DMS 273 (cell line): Measurements from ENCODE around the gene PHF24.
"Not testable (repeated sequence)": the region's sequence is repeated elsewhere in the genome, so short reads cannot be mapped to it uniquely, and the experiment has no call there.

Source experiments
- DNase-seq: peaks from one replicate; lab custom pipeline; 2025; ENCODE audit not compliant: unreplicated experiment; lab: John Stamatoyannopoulos, UW

Gene PHF24

DNA sequence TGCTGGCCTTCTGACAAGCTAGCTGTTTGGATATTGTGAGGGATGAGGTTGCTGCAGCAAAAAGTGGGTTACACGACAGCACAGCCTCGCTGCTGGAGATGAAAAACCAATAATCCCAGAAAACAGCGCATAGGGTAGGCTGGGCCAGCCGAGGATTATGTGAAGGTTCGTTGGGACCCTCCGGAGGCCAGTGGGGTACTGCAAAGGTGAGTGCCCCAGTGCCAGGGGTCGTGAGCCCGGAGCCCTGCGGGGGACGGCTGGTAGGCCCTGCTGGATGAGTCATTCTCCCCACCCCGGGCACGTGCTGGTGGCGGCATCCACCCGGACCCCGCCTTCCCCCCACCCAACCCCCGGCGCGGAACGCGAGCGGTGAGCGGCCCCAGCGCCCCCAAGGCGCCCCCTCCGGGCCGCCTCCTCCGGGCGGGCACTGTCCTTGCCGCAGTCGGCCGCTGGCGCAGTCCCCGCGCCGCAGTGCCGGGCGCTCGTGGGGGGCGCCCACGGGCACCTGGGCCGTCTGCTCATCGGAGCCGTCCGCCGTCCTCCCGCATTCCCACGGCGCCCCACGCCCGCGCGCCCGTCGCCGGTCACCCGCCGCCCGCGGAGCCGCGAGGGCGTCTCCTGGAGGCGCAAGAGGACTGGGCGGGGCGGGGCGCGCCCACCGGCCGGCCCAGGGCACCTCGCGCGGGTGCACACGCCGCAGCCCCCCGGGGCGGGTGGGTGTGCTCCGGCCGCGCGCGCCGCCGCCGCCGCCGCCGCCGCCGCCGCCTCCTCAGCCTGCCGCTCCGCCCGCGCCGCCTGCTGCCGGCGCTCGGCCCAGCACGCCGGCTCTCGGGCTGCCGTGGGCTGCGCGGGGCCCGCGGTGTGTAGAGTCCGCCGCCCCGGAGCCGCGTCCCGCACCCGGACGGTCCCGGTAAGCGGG, at the start of gene PHF24:
PHF24 (plus strand) TSS at position 794 of the 919 bp plus-strand sequence. CDS start 13,014 bp downstream, outside the sequence.
- DNase-seq = peak; percentile 61

- DNase-seq = peak; percentile 28
Observed at GRCh38 chr9:34927061-34927460, 31.0 kb upstream of the PHF24 start.

DNA sequence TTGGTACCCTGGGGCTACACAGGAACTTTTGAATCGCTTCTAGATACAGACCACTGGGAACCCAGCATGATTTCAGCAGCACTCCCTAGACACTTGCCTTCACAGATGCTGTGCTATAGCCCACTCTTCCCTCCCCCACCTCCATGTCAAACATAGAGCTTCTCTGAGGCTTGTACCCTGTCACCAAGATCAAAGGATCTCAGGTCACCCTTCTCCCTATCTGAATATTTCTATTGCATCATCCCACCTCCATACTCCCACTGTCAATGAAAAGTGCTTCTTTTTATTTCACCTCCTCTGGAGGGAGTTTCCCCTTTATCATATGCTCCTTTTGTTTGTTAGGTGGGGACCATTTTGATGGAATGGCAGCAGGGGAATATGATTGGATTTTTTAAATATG, 29.2 kb upstream of the PHF24 start:
- no peak for DNase-seq

- peak; percentile 56 for DNase-seq
Observed at GRCh38 chr9:34929506-34930102, 28.5 kb upstream of the PHF24 start.

- DNase-seq = not testable (repeated sequence)
Observed at GRCh38 chr9:34939989-34940388, 18.1 kb upstream of the PHF24 start.

- DNase-seq = no peak
Observed at GRCh38 chr9:34948451-34948850, 9.6 kb upstream of the PHF24 start.

DNA sequence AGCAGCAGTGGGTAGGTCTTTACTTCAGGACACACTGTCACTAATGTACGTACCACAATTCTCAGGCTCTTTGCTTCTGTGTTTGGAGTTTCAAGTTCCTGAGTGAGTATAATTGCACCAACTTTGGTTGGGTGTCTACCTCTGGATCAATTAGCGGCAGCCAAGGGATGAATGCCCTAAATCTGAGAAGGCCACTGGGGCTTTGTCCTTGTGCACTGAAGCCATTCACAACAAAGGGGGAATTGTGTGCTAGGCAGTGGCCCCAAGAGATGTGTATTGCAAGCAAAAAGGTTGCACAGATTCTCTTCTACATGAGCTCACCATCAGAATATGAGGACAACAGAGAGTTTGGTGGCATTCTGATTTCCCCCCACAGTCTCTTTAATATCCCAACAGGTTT, 3.9 kb upstream of the PHF24 start:
- DNase-seq = no peak

DNA sequence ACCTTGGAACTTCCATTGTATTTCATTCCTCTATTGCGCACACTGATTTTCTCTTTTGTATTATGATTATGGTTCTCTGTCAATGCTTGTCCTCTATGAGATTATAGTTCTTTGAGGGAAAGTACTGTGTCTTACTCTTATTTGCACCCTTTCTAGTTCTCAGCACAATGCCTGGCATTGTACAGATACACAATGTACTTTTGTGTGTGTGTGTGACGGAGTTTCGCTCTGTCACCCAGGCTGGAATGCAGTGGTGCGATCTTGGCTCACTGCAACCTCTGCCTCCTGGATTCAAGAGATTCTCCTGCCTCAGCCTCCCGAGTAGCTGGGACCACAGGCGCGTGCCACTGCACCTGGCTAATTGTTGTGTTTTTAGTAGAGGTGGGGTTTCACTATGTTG, 2.0 kb upstream of the PHF24 start:
- not testable (repeated sequence) for DNase-seq

GRCh38 chr9:34956648-34957047, 1.4 kb upstream of the PHF24 start:
- DNase-seq = no peak

DNA sequence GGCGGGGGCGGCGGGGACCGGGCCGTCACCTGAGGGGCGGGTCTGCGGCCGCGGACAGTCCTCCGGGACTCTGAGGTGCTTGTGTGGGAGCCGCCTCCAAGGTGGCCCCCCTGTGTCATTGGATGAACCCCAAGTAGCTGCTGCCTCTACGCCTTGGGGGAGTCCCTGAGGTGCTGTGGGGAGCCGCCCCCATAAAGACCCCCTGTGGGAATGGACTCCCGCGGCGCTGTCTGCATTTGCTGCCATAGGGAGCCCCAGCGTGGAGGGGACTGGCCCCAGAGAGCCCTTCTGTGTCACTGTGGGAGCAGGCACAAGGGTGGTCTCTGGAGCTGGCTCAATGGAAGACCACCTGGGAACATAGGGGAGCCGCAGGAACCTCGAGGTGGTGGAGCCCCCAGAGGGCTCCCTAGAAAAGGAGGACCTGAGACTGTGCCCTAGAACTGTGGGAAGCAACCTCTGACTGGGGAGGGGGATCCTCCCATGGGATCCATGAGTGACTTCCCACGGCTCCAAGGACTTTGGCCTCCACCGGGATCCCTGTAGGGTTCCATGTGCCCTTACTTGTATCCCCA, 412 bp downstream of the PHF24 start:
- DNase-seq = no peak

DNA sequence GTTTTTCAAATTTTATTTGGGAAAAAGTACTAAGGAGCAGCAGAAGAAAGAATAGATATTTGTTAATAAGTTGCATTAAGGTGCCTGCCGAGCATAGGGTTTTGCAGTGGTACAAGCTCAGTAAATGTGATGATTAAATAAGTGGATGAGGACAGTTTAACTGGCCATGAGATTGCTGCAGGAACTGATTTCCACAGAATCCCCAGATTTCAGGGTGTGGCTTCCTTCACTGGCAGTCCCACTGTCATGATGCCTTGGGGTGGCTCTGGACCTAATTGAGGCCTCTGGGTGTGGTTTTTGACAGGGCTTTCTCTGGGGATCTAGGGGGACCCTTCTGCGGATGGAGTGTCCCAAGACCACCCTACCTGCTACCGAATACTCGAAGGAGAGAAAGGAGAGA, 1.4 kb downstream of the PHF24 start:
- DNase-seq = no peak

- DNase-seq = no peak
Observed at GRCh38 chr9:34961574-34962490, 3.7 kb downstream of the PHF24 start.

- no peak for DNase-seq
Observed at GRCh38 chr9:34962546-34962945, 4.5 kb downstream of the PHF24 start.

DNA sequence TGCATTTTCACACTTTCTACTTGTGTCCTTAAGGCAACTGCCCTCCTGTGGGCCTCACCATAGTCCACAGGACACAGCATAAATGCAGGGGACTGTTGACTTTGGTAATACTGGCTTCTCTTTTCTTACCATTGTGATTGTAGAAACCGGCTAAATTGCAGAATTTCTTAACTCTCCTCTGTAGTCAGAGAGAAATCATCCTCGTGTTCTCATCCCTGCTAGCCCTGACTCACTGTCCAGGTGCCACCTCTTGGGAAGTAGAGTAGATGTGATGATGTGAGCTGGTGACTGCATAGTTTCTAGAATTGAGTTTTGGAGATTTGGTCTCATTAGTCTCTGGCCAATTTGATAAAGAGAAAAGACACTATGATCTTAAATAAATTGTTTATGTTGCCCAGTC, 5.5 kb downstream of the PHF24 start:
- no peak for DNase-seq

GRCh38 chr9:34964458-34964857, 6.4 kb downstream of the PHF24 start:
- peak; percentile 56 for DNase-seq

GRCh38 chr9:34971146-34971811, 13.2 kb downstream of the PHF24 start:
- DNase-seq = no peak

- DNase-seq = no peak
Observed at GRCh38 chr9:34974664-34975063, 16.6 kb downstream of the PHF24 start.

DNA sequence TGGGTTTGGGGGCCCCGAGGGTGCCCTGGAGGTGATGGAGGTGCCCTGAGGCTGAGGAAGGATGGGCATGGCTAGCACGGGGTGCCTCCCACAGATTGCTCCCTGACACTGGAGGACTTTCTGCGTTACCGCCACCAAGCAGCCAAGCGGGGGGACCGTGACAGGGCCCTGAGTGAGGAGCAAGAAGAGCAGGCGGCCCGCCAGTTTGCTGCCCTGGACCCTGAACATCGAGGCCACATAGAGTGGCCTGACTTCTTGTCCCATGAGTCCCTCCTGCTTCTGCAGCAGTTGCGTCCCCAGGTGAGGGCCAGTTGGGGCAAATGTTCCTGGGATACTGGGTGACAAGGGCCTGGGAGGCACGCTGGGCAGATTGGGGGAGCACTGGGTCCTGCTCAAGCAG, 18.4 kb downstream of the PHF24 start:
- no peak for DNase-seq

- DNase-seq = no peak
Observed at GRCh38 chr9:34976992-34977391, 18.9 kb downstream of the PHF24 start.

DNA sequence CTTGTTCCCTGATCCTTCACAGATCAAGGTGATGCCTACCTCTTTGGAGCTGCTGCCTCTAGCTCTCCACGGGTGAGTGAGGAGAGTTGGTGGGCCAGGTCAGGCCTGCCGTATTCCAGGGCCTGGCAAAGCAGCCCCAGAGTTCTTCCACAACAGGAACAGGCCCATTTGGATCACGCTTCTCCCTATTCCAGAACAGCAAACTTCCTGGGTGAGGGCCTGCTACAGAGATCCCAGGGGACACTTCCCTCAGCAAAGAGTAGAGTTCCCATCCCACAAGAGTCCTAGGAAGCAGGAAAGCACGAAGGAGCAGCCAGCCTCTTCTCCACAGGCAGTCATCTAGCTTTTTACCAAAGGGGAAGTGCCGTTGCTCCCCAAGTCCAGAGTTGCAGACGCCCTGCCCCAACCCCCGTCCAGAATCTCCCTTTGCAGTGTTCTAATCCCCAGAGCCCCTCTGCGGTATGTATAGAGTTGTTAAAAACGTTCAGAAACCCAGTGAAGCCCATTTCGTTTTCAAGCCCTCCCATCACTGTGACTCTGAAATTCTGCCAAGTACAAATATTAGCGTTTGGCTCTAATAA, 22.2 kb downstream of the PHF24 start:
- DNase-seq = no peak
